Putamen (tissue), 1 donor: ENCODE data around the gene LARP6.
"Not testable (repeated sequence)": the region's sequence is repeated elsewhere in the genome, so short reads cannot be mapped to it uniquely, and the experiment has no call there.

ENCODE experiments used
- DNase-seq: peaks from one replicate; pipeline ENCODE4 v3.0.0-alpha.2; 2016; ENCODE audit warnings: low spot score

LARP6 gene

DNA sequence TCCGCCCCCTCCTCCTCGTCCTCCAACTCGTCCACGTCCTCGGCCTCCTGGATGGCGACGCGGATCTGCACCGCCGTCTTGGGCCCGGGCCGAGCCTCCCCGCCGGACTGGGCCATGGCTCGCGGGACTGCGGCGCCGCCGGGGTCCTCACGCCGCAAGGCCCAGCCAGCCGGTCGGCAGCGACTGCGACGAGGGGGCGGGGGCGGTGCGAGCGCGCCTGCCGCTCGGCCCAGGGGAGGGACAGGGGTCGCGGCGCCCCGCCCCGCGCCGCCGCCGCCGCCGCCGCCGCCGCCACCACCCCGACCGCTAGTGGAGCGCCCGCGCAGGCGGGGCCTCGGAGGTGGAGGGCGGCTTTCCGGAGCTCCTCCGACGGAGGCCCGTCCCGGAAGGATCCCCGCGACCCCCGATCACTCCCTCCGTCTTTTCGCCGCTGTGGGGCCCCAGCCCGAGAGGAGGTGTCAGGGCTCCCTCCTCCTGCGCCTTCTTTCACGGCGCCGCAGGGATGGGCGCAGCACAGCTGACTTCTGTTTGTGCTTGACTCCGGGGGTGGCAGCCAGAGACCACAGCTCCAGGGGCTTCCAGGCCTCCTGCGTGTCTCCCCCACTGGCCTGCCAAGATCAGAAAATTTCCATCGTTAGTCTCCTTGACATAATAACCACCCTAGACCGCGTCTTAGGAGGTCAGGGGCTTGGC lies at the start of gene LARP6:
Gene LARP6 (minus strand): TSS at position 185 of the 693 bp plus-strand sequence. CDS start 69 bp downstream, at position 116.
- DNase-seq = no peak

DNA sequence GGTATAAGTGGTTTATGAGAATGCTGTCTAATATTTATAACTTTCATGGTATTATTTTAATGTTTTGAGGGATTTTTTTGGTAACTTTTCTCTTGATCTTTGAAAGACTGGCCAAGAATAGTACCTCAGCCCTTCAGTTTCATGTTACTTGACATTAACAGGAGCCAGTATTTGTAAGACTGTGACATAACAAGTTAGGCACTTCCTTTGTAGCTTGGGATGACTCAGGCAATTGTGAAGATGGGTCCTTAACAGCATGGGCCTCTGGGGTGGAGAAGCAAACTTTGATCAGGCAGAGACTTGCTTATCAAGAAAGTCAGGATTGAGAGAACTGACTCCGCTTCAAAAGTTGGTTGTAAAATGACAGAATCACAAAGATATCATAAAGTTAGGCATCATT lies 48.1 kb upstream of the LARP6 start:
- DNase-seq = no peak

DNA sequence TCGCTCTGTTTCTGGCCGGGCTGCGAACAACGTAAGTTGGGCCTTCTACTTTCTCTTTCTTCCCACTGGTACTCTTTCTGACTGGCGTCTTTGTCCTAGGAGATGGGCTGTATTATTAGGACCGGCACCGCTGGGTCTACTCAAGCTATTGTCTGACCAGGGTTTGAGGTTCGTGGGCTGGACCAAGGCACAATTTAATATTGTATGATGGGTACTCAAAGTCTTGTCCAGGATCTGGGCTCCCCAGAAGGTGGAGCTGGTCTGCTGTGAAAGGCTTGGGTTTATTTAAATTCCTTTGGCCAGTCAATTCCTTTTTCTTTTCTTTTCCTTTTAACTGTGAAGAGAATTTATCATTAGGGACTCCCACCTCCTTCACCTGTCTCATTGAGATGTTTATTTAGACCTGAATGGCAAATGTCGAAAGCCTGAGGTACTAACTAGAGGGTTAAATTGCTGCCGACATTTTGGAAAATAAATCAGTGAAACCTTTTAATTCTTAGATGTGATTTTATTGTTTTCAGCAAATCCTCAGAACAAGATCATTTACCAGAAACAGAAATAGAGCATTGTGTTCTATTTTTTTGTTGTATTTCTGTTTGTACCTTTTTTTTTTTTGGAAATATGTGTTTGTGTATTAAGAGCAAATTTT lies 39.1 kb upstream of the LARP6 start:
- DNase-seq = no peak

DNA sequence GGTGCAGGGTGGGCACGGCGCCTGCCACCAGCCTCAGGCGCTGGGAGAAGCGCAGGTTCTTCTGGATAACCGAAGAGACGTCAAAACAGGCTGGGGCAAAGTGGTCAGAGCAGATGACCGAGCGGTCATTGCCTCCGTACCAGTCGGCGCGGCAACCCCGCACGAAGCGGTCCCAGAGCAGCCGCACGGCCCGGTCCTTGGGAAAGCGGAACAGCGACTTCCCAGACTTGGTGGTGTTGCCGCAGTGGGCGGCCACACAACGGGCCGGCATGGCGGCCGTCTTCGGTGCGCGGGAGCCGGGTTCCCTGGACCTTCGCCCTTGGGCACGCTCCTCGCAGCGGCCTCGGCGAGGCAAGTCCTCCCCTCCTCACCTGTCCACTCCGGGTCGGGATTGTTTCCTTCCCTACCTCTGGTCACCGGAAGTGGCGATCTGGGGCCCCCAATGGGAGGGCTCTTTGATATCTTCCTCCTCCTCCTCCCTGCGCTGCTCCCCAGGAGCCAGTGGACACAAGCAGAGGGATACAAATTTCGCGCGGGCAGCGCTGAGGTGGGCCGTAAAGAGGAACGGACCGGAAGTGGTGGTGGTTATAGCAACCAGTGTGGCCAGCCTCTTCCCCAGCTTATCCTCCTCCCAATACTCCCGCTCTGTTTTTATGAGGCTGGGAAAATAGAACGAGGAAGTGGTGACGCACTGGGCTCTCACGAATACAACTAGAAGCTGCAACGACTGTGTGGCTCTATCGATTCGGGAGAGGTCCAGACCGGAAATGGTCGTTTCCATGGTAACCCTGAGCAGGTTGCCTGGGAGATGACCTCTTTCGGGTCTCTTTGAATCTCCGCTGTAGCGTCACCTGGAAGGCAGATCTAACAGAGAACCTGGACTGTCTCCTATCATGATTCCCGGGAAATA lies 38.3 kb upstream of the LARP6 start, which contains the start of the genes LRRC49 and THAP10:
Gene LRRC49 (plus strand): TSS at position 825 of the 910 bp plus-strand sequence. CDS start 69 bp downstream, at position 894.
Gene THAP10 (minus strand): TSS at position 432 of the 910 bp plus-strand sequence. CDS start 161 bp downstream, at position 271.
- peak; percentile 88 for DNase-seq

DNA sequence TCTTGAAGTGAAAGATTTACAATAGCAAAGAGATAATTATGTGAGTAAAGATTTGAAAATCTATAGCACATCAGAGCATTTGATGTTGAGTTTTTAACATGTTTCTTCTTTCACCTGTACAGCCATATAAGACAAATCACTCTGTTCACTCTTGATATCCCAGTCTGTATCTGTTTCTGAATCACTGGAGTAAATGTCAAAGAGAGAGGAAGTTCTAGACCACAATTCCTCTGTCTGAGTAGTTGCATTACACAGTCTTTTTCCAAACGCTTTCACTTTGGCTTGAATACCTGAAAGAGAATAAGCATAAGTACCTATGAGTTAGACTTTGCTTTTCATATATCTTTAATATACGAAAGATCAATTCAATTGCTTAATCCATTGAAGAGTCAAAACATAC lies 28.4 kb upstream of the LARP6 start:
- no peak for DNase-seq

DNA sequence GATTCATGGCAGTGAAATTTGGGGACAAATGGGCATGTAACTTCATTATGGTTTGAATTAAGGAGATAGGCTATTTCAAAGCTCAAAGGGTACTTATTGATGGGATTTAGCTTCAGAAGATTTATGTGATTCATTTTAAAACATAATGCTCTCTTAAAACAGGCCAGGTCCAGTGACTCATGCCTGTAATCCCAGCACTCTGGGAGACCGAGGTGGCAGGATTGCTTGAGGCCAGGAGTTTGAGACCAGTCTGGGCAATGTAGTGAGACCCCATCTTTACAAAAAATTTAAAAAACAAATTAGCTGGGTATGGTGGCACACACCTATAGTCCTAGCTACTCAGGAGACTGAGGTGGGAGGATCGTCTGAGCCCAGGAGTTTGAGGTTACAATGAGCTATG lies 26.8 kb upstream of the LARP6 start:
- DNase-seq = no peak

DNA sequence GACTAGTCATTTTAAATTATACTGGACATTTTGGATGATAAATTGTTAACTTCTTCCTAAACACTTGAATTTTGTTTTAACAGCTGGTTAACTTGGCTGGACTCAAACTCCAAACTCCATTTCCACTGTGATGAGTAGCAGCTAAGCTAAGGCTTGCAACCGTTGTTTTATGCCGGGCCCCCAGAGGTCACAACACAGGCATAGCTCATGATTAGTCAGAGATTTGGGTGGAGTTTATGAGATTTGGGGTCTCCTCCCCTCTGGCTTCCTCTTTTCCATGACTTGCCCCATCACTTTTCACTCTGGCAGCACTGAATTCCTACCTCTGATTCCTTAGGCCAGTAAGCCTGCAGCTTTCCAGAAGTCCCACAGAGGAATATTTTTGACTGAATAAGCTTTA lies 25.4 kb upstream of the LARP6 start:
- no peak for DNase-seq

DNA sequence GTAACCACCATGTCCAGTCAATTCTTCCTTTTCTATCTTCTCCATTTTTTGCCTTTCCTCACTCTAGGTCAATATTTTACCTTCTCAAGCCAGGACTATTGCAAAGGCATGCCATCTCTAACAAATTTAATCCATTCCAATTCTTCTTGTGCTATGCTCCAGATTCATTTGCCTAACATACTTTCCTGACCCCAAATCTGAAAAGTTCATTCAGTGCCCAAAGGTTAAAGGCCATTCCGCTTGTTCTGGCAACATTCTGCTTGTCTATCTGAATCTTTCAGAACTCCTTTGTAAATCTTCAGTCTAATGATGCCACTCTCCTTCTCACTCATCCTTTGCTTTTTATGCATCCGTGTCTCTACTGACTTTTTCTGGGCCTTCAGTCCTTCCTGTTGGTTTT lies 22.7 kb upstream of the LARP6 start:
- no peak for DNase-seq

DNA sequence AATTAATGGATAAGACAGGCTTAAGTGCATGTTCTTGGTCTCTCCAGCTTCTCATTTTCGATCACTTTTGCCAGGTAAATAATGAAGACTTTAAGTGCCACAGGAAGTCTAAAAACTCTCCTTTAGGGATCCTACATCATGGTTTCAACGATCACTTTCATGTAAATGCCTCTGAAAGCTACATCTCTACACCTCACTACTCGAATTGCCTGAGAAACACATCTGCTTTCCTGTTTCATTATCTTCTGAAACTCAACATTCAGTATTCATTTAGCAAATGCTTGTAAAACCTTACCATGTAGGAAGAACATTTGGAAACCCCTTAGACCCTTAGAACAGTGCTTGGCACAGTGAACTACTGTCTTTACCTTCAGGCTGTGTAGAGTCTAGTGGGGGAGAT lies 22.1 kb upstream of the LARP6 start:
- DNase-seq = no peak

DNA sequence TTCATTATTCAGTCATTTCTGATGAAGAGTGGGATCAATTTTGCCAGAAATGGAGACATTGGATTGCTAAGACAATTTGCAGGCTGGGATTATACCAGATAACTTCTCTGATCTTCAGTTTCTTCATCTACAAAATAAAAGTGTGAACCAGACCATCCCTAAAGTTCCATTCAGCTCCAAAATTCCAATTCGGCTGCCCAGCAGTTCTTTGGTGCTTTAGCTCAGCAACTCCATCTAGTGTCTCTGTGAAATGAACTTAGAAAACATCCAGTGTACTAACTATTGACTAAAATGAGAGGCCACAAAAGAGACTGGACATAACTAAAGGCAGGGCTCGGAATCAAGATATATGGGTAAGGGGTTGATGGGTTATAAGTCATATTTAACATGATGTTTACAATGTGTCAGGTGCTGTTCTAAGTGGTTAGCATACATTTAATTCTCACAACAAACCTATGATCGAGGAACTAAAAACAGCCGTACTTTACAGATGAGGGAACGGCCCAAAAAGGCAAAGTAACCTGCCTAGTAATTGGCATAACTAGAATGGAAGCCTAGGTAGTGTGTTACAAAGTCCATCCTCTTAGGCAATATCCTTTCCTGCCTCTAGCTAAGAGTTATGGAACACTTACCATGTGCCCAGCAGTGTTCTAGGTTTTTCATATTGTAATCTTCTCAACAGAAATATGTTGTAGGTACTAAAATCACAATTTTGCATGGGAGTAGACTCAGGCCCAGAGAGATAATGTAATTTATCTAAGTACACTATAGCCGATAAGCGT lies 21.2 kb upstream of the LARP6 start:
- DNase-seq = no peak

DNA sequence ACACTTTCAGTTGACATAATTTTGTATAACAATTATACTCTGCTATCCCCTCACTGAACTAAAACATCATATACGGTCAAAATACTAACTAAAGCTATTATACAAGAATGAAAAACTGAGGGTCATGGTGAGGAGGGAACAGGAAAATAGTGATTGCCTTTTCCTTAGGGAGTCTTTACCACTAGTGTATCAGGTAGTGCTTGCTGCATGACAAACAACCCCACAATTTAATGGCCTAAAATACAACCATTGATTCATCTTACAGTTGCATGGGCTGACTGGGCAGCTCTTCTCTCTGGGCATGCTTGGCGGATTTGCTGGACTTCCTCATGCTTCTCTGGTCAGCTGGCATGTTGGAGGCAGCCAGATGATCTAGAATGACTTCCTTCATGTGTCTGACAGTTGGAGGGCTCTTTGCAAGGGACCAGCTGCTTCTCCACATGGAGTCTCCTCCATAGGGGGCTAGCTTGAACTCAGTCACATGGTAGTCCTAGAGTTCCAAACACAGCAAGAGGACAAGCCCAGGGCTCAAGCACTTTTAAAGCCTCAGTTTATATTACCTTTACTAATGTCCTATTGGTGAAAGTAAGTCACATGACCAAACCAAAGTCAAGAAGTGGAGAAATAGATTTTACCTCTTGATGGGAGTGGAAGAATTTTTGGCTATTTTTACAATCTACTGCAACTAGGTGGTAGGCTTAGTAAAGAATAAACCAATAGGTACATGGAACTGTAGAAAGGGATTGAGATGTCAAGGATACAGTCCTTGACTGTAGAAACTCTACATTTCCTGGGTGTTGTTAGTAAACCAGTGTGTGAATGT lies 19.5 kb upstream of the LARP6 start:
- DNase-seq = no peak

DNA sequence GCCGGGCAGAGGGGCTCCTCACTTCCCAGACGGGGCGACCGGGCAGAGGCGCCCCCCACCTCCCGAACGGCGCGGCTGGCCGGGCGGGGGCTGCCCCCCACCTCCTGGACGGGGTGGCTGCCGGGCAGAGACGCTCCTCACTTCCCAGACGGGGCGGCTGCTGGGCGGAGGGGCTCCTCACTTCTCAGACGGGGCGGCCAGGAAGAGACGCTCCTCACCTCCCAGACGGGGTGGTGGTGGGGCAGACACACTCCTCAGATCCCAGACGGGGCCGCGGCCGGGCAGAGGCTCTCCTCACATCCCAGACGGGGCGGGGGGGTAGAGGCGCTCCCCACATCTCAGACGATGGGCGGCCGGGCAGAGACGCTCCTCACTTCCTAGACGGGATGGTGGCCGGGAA lies 17.5 kb upstream of the LARP6 start:
- not testable (repeated sequence) for DNase-seq

DNA sequence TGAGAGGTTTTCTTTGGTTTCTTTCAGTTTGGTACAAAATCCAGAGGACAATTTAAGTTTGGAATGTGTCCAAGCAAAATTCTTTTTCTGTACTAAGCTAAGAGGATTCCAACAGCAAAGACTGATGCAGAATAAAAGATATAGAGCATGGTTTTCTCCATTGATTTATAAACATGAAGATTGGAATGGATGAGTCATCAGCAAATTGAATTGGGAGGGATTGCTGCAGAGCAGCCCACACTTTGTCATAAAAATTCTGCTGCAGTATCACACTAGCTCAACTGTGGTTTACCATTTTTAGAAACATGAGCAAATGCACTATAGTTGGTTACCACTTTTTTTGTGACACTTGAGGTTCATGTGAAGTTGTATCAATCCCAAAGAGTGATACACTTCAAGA lies 16.1 kb upstream of the LARP6 start:
- no peak for DNase-seq

DNA sequence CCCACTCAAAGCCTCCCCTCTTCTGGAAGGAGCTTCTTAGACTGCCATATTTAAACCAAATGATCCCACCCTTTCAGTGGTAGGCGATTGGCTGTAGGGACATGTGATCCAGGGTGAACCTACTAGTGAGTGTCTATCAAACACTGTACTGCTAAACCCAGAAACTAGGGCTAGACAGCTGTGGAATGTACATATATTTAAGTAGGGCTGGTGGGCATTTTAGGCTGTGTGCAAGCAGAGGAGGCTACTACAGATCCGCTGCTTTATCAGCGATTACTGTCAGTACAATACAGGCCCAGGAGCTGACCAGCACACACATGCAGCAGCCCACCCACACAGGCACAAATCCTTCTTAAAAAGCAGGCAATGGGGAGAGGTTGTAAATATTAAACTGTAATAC lies 15.4 kb upstream of the LARP6 start:
- DNase-seq = no peak

DNA sequence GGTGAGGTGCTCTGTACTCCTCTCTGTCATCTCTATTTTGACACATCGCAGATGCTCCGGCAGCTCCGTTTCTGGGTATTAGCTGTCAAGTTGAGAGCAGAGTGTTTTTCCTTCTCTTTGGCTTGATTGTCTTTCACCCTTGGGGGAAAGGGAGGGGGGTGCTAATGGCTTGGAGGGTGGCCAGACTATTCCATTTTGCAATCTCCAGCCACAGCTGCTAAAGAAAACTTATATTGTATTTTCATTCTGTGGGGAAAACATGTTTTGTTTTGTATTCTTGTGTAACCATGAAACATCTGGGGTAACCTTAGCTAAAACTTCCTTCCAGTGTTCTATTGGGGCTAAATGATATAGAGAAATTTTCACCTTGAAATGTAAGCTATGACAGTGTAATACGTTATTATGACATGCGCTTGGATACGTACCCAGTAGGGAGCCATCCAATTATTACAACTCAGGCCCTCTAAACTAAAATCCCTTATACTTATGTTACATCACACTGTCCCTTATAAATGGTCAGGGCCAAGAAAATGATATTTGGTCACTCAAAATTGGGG lies 14.0 kb upstream of the LARP6 start:
- no peak for DNase-seq

DNA sequence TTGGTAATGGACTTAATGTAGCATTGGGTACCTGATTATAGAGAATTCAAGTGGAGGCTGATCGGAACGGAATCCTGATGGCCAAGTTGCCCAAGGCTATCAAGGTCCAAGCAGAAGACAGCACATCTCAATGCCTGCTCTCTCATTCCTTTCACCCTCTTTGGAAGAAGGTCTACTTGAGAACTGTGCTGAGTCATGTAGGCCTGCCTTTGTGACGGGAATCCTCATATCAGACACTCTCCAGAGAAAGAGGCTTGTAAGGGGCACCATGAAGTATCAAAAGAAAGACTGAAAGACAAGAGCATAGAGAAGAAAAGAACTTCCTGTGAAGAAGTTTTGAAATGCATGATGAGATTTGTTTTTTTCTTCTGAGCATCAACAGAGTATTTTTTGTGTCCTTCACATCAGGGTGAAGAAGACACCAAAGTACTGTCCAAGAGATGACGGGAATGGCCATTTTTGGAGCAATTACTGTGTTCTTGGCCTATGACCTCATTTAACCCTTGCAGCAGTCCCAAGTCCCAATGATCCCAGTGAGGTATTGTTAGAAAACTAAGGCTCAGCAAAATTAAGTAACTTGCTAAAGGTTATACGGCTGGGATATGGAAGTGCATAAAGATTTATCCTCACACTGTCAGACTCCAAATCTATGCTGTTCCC lies 13.2 kb upstream of the LARP6 start:
- no peak for DNase-seq

DNA sequence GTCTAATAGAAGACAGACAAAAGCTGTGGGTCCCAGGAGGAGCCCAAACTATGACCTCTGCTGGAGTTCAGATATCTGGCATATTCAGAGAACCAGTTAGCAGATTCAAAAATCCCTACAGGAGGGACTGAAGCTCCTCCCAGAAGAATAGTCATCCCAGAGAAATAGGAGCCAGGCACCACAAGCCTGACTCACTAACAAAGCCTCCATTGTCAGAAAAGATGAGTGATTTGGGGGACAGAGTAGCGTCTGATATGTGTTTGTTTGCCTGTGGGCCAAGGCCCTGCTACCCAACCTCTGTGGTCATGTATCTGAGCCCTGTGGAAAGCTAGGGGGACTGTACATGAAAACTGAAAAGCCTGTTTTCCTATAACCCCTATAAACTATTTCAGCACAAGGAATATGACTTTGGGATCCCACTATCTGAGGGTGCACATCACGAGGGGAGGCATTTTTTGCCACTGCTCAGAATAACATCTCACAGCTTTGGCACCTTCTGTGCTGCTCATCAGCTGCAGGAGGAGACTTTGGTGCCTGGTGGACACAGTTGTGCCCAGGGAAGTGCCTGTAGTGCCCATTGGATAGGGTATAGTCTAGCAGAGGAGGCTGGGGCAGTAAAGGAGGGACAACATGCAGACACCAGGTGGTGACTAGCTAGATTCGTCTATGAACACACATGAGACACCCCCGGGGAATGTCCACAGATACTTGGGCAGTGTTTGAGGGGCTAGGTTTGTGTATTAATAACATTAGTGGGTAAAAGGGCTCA lies 9.7 kb upstream of the LARP6 start:
- DNase-seq = peak; percentile 96

DNA sequence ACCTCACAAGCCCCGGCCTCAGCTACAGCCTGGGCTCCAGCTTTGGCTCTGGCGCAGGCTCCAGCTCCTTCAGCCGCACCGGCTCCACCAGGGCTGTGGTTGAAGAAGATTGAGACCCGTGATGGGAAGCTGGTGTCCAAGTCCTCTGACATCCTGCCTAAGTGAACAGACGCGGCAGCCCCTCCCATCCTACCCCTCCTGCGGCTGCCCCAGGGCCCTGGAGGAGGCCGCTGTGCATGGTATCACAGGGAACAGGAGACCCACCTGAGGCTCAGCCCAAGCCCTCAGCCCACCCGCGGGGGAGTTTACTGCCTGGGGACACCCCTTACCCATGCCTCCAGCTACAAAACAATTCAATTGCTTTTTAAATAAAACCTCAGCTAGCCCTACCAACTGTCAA lies 6.0 kb upstream of the LARP6 start:
- DNase-seq = no peak

DNA sequence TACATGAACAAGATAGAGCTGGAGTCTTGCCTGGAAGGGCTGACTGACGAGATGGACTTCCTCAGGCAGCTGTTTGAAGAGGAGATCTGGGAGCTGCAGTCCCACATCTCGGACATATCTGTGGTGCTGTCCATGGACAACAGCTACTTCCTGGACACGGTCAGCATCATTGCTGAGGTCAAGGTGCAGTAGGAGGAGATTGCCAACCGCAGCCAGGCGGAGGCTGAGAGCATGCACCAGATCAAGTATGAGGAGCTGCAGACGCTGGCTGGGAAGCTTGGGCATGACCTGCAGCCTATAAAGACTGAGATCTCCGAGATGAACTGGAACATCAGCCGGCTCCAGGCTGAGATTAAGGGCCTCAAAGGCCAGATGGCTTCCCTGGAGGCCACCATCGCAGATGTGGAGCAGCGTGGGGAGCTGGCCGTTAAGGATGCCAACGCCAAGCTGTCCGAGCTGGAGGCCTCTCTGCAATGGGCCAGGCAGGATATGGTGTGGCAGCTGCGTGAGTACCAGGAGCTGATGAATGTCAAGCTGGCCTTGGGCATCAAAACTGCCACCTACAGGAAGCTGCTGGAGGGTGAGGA lies 5.5 kb upstream of the LARP6 start:
- no peak for DNase-seq
